ENCODE results near the gene CDCA5.
A peak's percentile ranks its signal among the peaks of the same experiment; 100 is the strongest.

The CDCA5 gene

DNA sequence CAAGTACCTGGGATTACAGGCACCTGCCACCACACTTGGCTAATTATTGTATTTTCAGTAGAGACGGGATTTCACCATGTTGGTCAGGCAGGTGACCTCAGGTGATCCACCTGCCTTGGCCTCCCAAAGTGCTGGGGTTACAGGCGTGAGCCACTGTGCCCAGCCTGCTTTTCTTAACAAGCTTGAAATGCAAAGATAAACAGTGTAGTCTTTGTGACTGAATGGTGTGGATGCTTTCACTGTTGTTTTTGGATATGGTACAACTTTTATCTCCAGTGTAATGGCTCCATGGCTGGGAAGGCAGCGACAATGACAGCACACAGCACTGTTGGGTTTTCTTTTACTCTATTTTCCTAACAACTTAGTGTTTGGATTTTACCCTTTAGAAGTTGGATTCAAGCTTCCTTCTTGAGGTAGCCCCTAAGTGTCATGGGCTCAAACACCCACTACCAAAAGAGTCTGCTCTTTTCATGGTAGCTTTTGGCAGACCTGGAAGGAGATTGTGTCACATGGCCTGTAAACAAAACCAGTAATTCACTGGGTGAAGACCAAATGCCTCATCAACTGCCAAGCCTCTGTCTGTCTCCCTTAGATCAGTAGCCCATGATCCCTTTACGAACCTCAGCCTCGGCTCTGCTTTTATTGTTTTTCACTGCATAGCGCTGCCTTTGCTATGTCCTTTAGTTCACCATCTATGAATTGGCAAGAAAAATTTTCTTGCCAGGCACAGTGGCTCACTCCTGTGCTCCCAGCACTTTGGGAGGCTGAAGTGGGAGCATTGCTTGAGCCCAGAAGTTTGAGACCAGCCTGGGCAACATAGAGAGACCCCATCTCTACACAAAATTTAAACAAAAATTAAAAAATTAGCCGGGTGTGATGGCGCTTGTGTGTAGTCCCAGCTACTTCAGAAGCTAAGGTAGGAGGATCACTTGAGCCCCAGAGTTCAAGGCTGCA, 18.6 kb upstream of the CDCA5 start:
- no peak overlapping the region for H3K4me3 ChIP-seq (ENCODE audit: low read depth, low read length)

DNA sequence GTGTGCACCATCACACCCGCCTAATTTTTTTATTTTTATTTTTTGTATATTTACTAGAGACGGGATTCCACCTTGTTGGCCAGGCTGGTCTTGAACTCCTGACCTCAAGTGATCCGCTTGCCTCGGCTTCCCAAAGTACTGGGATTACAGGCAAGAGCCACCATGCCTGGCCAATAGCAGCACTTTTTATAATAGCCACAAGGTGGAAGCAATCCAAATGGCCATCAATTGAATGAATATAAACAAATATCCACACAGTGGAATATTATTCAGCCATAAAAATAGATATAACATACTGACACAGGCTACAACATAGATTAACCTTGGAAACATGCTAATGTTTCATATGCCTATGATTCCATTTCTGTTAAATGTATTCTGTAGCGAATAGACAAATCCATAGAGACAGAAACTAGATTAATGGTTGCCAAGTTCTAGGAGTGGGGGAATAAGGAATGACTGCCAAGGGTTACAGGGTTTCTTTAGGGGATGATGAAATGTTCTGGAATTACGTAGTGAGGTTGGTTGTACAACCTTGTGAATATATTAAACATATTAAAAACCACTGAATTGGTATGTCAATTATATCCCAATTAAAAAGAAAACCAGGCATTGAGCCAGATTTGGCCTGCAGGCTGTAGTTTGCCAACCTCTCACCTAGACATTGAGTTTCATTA, 17.0 kb upstream of the CDCA5 start:
- no peak overlapping the region for H2AFZ ChIP-seq (ENCODE audit: low read length, unreplicated experiment)
- H3K27ac ChIP-seq (ENCODE audit: low read depth, low read length) = no peak overlapping the region
- H3K79me2 ChIP-seq (ENCODE audit: control insufficient read depth, insufficient read depth, low read length, unreplicated experiment) = peaks cover 8% of the 10 kb centered on the region
- no peaks in the 10 kb centered on the region for H3K27me3 ChIP-seq (ENCODE audit: insufficient read depth, low read length)
- no peaks in the 10 kb centered on the region for H3K36me3 ChIP-seq (ENCODE audit: insufficient read depth, low read length)
- H3K4me1 ChIP-seq (ENCODE audit: control insufficient read depth, insufficient read depth, low read length, unreplicated experiment) = peaks cover 17% of the 10 kb centered on the region
- H3K4me3 ChIP-seq (ENCODE audit: low read depth, low read length) = no peak overlapping the region

More for the DNA sequence above, 18.6 kb upstream of the CDCA5 start:
- Histone ChIP-seq H2AFZ (ENCODE audit: low read length, unreplicated experiment) (peak overlapping the region; percentile 66), H3K27me3 (ENCODE audit: insufficient read depth, low read length) (no peaks in the 10 kb centered on the region), H3K36me3 (ENCODE audit: insufficient read depth, low read length) (no peaks in the 10 kb centered on the region), H3K27ac (ENCODE audit: low read depth, low read length) (peak overlapping the region; percentile 45; the same call in 1 of the 2 replicates), H3K79me2 (ENCODE audit: control insufficient read depth, insufficient read depth, low read length, unreplicated experiment) (peaks cover 3% of the 10 kb centered on the region), H3K4me1 (ENCODE audit: control insufficient read depth, insufficient read depth, low read length, unreplicated experiment) (peaks cover 12% of the 10 kb centered on the region)

DNA sequence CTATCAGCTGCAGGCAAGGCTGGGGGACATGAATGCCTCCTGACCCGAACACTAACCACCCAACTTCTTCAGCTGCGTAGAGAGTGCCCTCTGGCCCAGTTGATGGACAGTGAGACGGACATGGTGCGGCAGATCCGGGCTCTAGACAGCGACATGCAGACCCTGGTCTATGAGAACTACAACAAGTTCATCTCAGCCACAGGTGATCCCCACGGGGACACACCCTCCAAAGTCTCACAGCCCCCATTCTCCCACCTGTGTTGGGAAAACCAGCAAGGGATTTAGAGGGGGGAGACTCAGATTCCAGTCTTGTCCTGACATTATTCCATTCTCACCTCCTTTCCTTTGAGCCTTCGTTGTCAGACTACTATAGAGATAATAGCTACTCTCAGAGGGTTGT, 13.1 kb upstream of the CDCA5 start:
- no peaks in the 10 kb centered on the region for H3K36me3 ChIP-seq (ENCODE audit: insufficient read depth, low read length)
- no peaks in the 10 kb centered on the region for H3K27me3 ChIP-seq (ENCODE audit: insufficient read depth, low read length)
- no peak overlapping the region for H3K27ac ChIP-seq (ENCODE audit: low read depth, low read length)
- peaks cover 5% of the 10 kb centered on the region for H3K79me2 ChIP-seq (ENCODE audit: control insufficient read depth, insufficient read depth, low read length, unreplicated experiment)
- peak overlapping the region; percentile 86 for H3K4me3 ChIP-seq (ENCODE audit: low read depth, low read length)
- peaks cover 8% of the 10 kb centered on the region for H3K4me1 ChIP-seq (ENCODE audit: control insufficient read depth, insufficient read depth, low read length, unreplicated experiment)
- no peak overlapping the region for H2AFZ ChIP-seq (ENCODE audit: low read length, unreplicated experiment)

- Histone ChIP-seq H3K4me1 (ENCODE audit: control insufficient read depth, insufficient read depth, low read length, unreplicated experiment) (peaks cover 5% of the 10 kb centered on the region), H3K27me3 (ENCODE audit: insufficient read depth, low read length) (no peaks in the 10 kb centered on the region), H3K79me2 (ENCODE audit: control insufficient read depth, insufficient read depth, low read length, unreplicated experiment) (peaks cover 5% of the 10 kb centered on the region), H3K27ac (ENCODE audit: low read depth, low read length) (peak within 1 kb of the TSS; percentile 45), H3K36me3 (ENCODE audit: insufficient read depth, low read length) (no peaks in the 10 kb centered on the region), H2AFZ (ENCODE audit: low read length, unreplicated experiment) (peak within 1 kb of the TSS; percentile 97), H3K4me3 (ENCODE audit: low read depth, low read length) (peak within 1 kb of the TSS; percentile 86)
These were observed 12.3 kb upstream of the CDCA5 start, which contains the start of gene VPS51 for GRCh38 chr11:65095974-65096806. VPS51 (plus strand) TSS chr11:65096214; CDS start chr11:65096251, 37 bp downstream.

- Histone ChIP-seq H2AFZ (ENCODE audit: low read length, unreplicated experiment) (peak overlapping the region; percentile 97), H3K27me3 (ENCODE audit: insufficient read depth, low read length) (no peaks in the 10 kb centered on the region), H3K4me3 (ENCODE audit: low read depth, low read length) (peak overlapping the region; percentile 86), H3K4me1 (ENCODE audit: control insufficient read depth, insufficient read depth, low read length, unreplicated experiment) (peaks cover 5% of the 10 kb centered on the region), H3K36me3 (ENCODE audit: insufficient read depth, low read length) (no peaks in the 10 kb centered on the region), H3K79me2 (ENCODE audit: control insufficient read depth, insufficient read depth, low read length, unreplicated experiment) (peaks cover 5% of the 10 kb centered on the region), H3K27ac (ENCODE audit: low read depth, low read length) (no peak overlapping the region)
These were observed 11.6 kb upstream of the CDCA5 start for GRCh38 chr11:65095427-65095826.

DNA sequence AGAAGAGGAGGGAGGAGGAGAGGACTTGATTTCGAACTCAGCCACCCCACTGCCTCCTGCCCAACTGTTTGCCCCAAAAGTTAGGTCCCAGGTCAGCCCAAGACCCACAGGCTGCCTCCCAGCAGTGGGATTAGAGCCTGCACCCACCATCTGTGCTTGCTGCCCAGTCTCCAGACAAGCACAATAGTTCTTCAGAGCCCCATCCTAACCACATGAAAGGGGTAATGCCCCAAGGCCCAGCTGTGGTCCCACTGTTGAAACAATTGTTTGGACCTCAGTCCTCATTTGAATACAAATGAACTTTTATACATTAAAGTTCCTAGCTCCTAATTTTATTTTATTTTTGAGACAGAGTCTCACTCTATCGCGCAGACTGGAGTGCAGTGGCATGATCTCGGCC, 6.8 kb upstream of the CDCA5 start:
- peaks cover 3% of the 10 kb centered on the region for H3K4me1 ChIP-seq (ENCODE audit: control insufficient read depth, insufficient read depth, low read length, unreplicated experiment)
- H3K36me3 ChIP-seq (ENCODE audit: insufficient read depth, low read length) = 0 out of 2 replicates have a peak, but pooled peaks cover 2% of the 10 kb centered on the region
- H3K27ac ChIP-seq (ENCODE audit: low read depth, low read length) = no peak overlapping the region
- H3K27me3 ChIP-seq (ENCODE audit: insufficient read depth, low read length) = no peaks in the 10 kb centered on the region
- H3K79me2 ChIP-seq (ENCODE audit: control insufficient read depth, insufficient read depth, low read length, unreplicated experiment) = peaks cover 2% of the 10 kb centered on the region
- no peak overlapping the region for H2AFZ ChIP-seq (ENCODE audit: low read length, unreplicated experiment)
- no peak overlapping the region for H3K4me3 ChIP-seq (ENCODE audit: low read depth, low read length)

GRCh38 chr11:65089621-65090020, 5.8 kb upstream of the CDCA5 start:
- Histone ChIP-seq H3K4me3 (ENCODE audit: low read depth, low read length) (no peak overlapping the region), H3K27me3 (ENCODE audit: insufficient read depth, low read length) (no peaks in the 10 kb centered on the region), H3K4me1 (ENCODE audit: control insufficient read depth, insufficient read depth, low read length, unreplicated experiment) (peaks cover 12% of the 10 kb centered on the region), H3K79me2 (ENCODE audit: control insufficient read depth, insufficient read depth, low read length, unreplicated experiment) (peaks cover 11% of the 10 kb centered on the region), H3K27ac (ENCODE audit: low read depth, low read length) (no peak overlapping the region), H3K36me3 (ENCODE audit: insufficient read depth, low read length) (0 out of 2 replicates have a peak, but pooled peaks cover 4% of the 10 kb centered on the region), H2AFZ (ENCODE audit: low read length, unreplicated experiment) (no peak overlapping the region)

GRCh38 chr11:65087827-65088226, 4.0 kb upstream of the CDCA5 start:
- Histone ChIP-seq H3K4me1 (ENCODE audit: control insufficient read depth, insufficient read depth, low read length, unreplicated experiment) (peaks cover 15% of the 10 kb centered on the region), H3K27me3 (ENCODE audit: insufficient read depth, low read length) (no peaks in the 10 kb centered on the region), H3K36me3 (ENCODE audit: insufficient read depth, low read length) (0 out of 2 replicates have a peak, but pooled peaks cover 5% of the 10 kb centered on the region), H3K4me3 (ENCODE audit: low read depth, low read length) (no peak overlapping the region), H3K27ac (ENCODE audit: low read depth, low read length) (no peak overlapping the region), H2AFZ (ENCODE audit: low read length, unreplicated experiment) (no peak overlapping the region), H3K79me2 (ENCODE audit: control insufficient read depth, insufficient read depth, low read length, unreplicated experiment) (peaks cover 25% of the 10 kb centered on the region)

GRCh38 chr11:65087216-65087615, 3.4 kb upstream of the CDCA5 start:
- H3K27ac ChIP-seq (ENCODE audit: low read depth, low read length) = no peak overlapping the region
- H3K4me3 ChIP-seq (ENCODE audit: low read depth, low read length) = no peak overlapping the region
- H3K4me1 ChIP-seq (ENCODE audit: control insufficient read depth, insufficient read depth, low read length, unreplicated experiment) = peaks cover 18% of the 10 kb centered on the region
- H3K36me3 ChIP-seq (ENCODE audit: insufficient read depth, low read length) = 0 out of 2 replicates have a peak, but pooled peaks cover 8% of the 10 kb centered on the region
- H3K27me3 ChIP-seq (ENCODE audit: insufficient read depth, low read length) = no peaks in the 10 kb centered on the region
- no peak overlapping the region for H2AFZ ChIP-seq (ENCODE audit: low read length, unreplicated experiment)
- H3K79me2 ChIP-seq (ENCODE audit: control insufficient read depth, insufficient read depth, low read length, unreplicated experiment) = peaks cover 31% of the 10 kb centered on the region

GRCh38 chr11:65086809-65087208, 3.0 kb upstream of the CDCA5 start:
- no peaks in the 10 kb centered on the region for H3K27me3 ChIP-seq (ENCODE audit: insufficient read depth, low read length)
- H3K4me1 ChIP-seq (ENCODE audit: control insufficient read depth, insufficient read depth, low read length, unreplicated experiment) = peaks cover 21% of the 10 kb centered on the region
- H2AFZ ChIP-seq (ENCODE audit: low read length, unreplicated experiment) = no peak overlapping the region
- H3K36me3 ChIP-seq (ENCODE audit: insufficient read depth, low read length) = peaks cover 8% of the 10 kb centered on the region; the same call in 1 of the 2 replicates
- no peak overlapping the region for H3K27ac ChIP-seq (ENCODE audit: low read depth, low read length)
- H3K79me2 ChIP-seq (ENCODE audit: control insufficient read depth, insufficient read depth, low read length, unreplicated experiment) = peaks cover 35% of the 10 kb centered on the region
- H3K4me3 ChIP-seq (ENCODE audit: low read depth, low read length) = no peak overlapping the region

All from ACC112 (cell line).